Esophagus squamous epithelium (tissue), 4 donors: ENCODE results near the gene RBPJL.

ENCODE experiments used
- POLR2A ChIP-seq, 4 donors: fragments of 450-650 bp; IDR thresholded peaks; one replicate each; pipeline ENCODE4 v1.6.1; 2017; ENCODE audit warnings: antibody characterized with exemption in 4 of 4, mild to moderate bottlenecking in 4 of 4, moderate library complexity in 3 of 4
- TF ChIP-seq, protein P1 (sequence below), 6 experiments: fragments of 450-650 bp in 4 of 6; fragments of 200-600 bp in 2 of 6; sonication (generic) in 2 of 6; IDR thresholded peaks; one replicate each; pipeline ENCODE4 v1.5.1; 2016 to 2019; ENCODE audit warnings: antibody characterized with exemption in 6 of 6, mild to moderate bottlenecking in 4 of 6, moderate library complexity in 4 of 6

DNA sequence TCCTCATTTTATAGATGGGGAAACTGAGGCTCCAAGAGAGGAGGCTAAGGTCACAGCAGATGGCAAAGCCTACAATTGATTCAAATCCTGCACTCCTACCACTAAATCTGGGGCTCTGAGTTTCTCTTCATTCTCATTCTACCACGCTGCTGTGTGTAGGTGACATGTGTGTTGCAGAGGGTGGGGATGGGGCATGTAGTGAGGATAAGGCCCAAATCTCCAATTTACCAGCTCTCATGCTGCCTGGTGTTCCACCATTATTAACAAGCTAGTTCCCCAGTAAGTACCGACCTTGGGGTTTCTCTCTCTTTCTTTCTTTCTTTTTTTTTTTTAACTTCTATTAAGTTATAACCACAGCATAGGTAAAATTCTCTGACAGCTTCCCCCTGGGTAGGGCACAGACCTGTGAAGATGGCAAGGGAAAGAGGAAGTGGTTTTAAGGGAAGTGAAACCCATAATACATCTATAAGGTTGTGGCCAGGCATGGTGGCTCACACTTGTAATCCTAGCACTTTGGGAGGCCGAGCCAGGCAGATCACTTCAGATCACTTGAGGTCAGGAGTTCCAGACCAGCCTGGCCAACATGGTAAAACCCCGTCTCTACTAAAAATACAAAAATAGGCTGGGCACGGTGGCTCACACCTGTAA, 14.4 kb downstream of the RBPJL start:
- TF ChIP-seq, protein P1, sequence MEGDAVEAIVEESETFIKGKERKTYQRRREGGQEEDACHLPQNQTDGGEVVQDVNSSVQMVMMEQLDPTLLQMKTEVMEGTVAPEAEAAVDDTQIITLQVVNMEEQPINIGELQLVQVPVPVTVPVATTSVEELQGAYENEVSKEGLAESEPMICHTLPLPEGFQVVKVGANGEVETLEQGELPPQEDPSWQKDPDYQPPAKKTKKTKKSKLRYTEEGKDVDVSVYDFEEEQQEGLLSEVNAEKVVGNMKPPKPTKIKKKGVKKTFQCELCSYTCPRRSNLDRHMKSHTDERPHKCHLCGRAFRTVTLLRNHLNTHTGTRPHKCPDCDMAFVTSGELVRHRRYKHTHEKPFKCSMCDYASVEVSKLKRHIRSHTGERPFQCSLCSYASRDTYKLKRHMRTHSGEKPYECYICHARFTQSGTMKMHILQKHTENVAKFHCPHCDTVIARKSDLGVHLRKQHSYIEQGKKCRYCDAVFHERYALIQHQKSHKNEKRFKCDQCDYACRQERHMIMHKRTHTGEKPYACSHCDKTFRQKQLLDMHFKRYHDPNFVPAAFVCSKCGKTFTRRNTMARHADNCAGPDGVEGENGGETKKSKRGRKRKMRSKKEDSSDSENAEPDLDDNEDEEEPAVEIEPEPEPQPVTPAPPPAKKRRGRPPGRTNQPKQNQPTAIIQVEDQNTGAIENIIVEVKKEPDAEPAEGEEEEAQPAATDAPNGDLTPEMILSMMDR (IDR thresholded peaks at IDR 0.05) = no peak
- no peak for TF ChIP-seq POLR2A (IDR thresholded peaks at IDR 0.05)
